Measurements from ENCODE around the gene CHSY3. TPM values are rescaled to one million over a fixed set of nuclear protein-coding genes. Genes with fewer than 3 reads are reported as not detected.

Gene CHSY3
- polyA plus RNA-seq, 1 donor from 2014 or later, result 0.40 TPM

- H3K27ac ChIP-seq (ENCODE audit: low read length), result no peak overlapping the region
- H2AFZ ChIP-seq (ENCODE audit: low read depth, low read length), result no peak overlapping the region
- H3K9me2 ChIP-seq (ENCODE audit: insufficient read depth, low read length), result no peaks in the 10 kb centered on the region
- no peaks in the 10 kb centered on the region for H3K27me3 ChIP-seq (ENCODE audit: insufficient read depth, low read depth, low read length)
- H3K36me3 ChIP-seq (ENCODE audit: insufficient read depth, low read length), result no peaks in the 10 kb centered on the region
- no peaks in the 10 kb centered on the region for H4K20me1 ChIP-seq (ENCODE audit: insufficient read depth)
- H3K4me2 ChIP-seq (ENCODE audit: low read length), result no peak overlapping the region
- H3F3A ChIP-seq (ENCODE audit: insufficient read depth, low read length, poor library complexity, severe bottlenecking), result no peaks in the 10 kb centered on the region
- no peaks in the 10 kb centered on the region for H3K9me3 ChIP-seq (ENCODE audit: low read length)
- H3K4me3 ChIP-seq (ENCODE audit: low read length), result no peak overlapping the region
- no peak overlapping the region for H3K9ac ChIP-seq (ENCODE audit: low read length)
- no peak for TF ChIP-seq EP300 (conservative IDR thresholded peaks at IDR 0.05; ENCODE audit: poor library complexity, severe bottlenecking)
- TF ChIP-seq MXI1 (conservative IDR thresholded peaks at IDR 0.05; ENCODE audit: poor library complexity, severe bottlenecking), result no peak
- TF ChIP-seq REST (IDR thresholded peaks at IDR 0.05; ENCODE audit: borderline replicate concordance), result no peak
- no peak for TF ChIP-seq EZH2 (IDR thresholded peaks at IDR 0.05; ENCODE audit: borderline replicate concordance, insufficient read depth, low read length, poor library complexity, severe bottlenecking)
- no peak for TF ChIP-seq TAF1 (IDR thresholded peaks at IDR 0.05; ENCODE audit: low read depth)
- no peak for TF ChIP-seq SMC3 (conservative IDR thresholded peaks at IDR 0.05; ENCODE audit: poor library complexity)
- no peak for TF ChIP-seq RAD21 (conservative IDR thresholded peaks at IDR 0.05)
- TF ChIP-seq CTCF (IDR thresholded peaks at IDR 0.05; ENCODE audit: poor library complexity, severe bottlenecking), result no peak
- TF ChIP-seq POLR2AphosphoS5 (IDR thresholded peaks at IDR 0.05), result no peak
- no peaks in the 10 kb centered on the region for H3K79me2 ChIP-seq (replicated peaks; ENCODE audit: insufficient read depth, low read length)
Observed at GRCh38 chr5:130090569-130091270, 186.5 kb downstream of the CHSY3 start.

GRCh38 chr5:130092991-130093390 is 188.7 kb downstream of the CHSY3 start:
- no peaks in the 10 kb centered on the region for H3K27me3 ChIP-seq (ENCODE audit: insufficient read depth, low read depth, low read length)
- H3F3A ChIP-seq (ENCODE audit: insufficient read depth, low read length, poor library complexity, severe bottlenecking), result no peaks in the 10 kb centered on the region
- H2AFZ ChIP-seq (ENCODE audit: low read depth, low read length), result no peak overlapping the region
- no peak overlapping the region for H3K4me2 ChIP-seq (ENCODE audit: low read length)
- H3K9me3 ChIP-seq (ENCODE audit: low read length), result no peaks in the 10 kb centered on the region
- no peak overlapping the region for H3K27ac ChIP-seq (ENCODE audit: low read length)
- H3K36me3 ChIP-seq (ENCODE audit: insufficient read depth, low read length), result no peaks in the 10 kb centered on the region
- H4K20me1 ChIP-seq (ENCODE audit: insufficient read depth), result no peaks in the 10 kb centered on the region
- H3K4me3 ChIP-seq (ENCODE audit: low read length), result no peak overlapping the region
- TF ChIP-seq TAF1 (IDR thresholded peaks at IDR 0.05; ENCODE audit: low read depth) (no peak), CTCF (IDR thresholded peaks at IDR 0.05; ENCODE audit: poor library complexity, severe bottlenecking) (no peak), POLR2AphosphoS5 (IDR thresholded peaks at IDR 0.05) (no peak), SMC3 (conservative IDR thresholded peaks at IDR 0.05; ENCODE audit: poor library complexity) (no peak), REST (IDR thresholded peaks at IDR 0.05; ENCODE audit: borderline replicate concordance) (no peak), MXI1 (conservative IDR thresholded peaks at IDR 0.05; ENCODE audit: poor library complexity, severe bottlenecking) (no peak), EZH2 (IDR thresholded peaks at IDR 0.05; ENCODE audit: borderline replicate concordance, insufficient read depth, low read length, poor library complexity, severe bottlenecking) (no peak), RAD21 (conservative IDR thresholded peaks at IDR 0.05) (no peak), EP300 (conservative IDR thresholded peaks at IDR 0.05; ENCODE audit: poor library complexity, severe bottlenecking) (no peak)
- H3K9me2 ChIP-seq (ENCODE audit: insufficient read depth, low read length), result no peaks in the 10 kb centered on the region
- no peak overlapping the region for H3K9ac ChIP-seq (ENCODE audit: low read length)
- no peaks in the 10 kb centered on the region for H3K79me2 ChIP-seq (replicated peaks; ENCODE audit: insufficient read depth, low read length)

All from neural cell (in vitro differentiated cells).